GM12891 (cell line): Measurements from ENCODE around the gene CD83. TPM values are rescaled to one million over a fixed set of nuclear protein-coding genes. Genes with fewer than 3 reads are reported as not detected.
A peak's percentile ranks its signal among the peaks of the same experiment; 100 is the strongest.
"Not testable (repeated sequence)": the region's sequence is repeated elsewhere in the genome, so short reads cannot be mapped to it uniquely, and the experiment has no call there.

Experiments
- DNase-seq: peaks from one replicate; pipeline ENCODE4 v3.0.0; 2011; ENCODE audit warnings: low spot score; ENCODE audit not compliant: insufficient read length
- FAIRE-seq: peaks from 2 replicates; lab custom pipeline; 2011; peaks lifted over from hg19 to GRCh38; lab: Jason Lieb, UNC
- PAX5 ChIP-seq: IDR thresholded peaks from 2 replicates; pipeline ENCODE4 v1.6.1; 2011; ENCODE audit warnings: low read length, moderate library complexity, mild to moderate bottlenecking; ENCODE audit not compliant: insufficient read depth, severe bottlenecking
- POLR2A ChIP-seq: IDR thresholded peaks from 2 replicates; pipeline ENCODE4 v1.6.1; 2011; ENCODE audit warnings: low read depth, low read length, control low read depth
- POLR2AphosphoS5 ChIP-seq: IDR thresholded peaks from 2 replicates; pipeline ENCODE4 v1.6.1; 2011; ENCODE audit warnings: low read depth, low read length, control low read depth
- POU2F2 ChIP-seq: IDR thresholded peaks from 2 replicates; pipeline ENCODE4 v1.6.1; 2011; ENCODE audit warnings: low read depth, mild to moderate bottlenecking, control low read depth, low read length, moderate library complexity
- SPI1 ChIP-seq: IDR thresholded peaks from 2 replicates; pipeline ENCODE4 v1.6.1; 2011; ENCODE audit warnings: low read depth, low read length, control low read depth
- TAF1 ChIP-seq: IDR thresholded peaks from 2 replicates; pipeline ENCODE4 v1.6.1; 2011; ENCODE audit warnings: low read depth, low read length, control low read depth
- polyA plus RNA-seq: library from polyadenylated mRNA; unstranded; fragments of >200 nt; gene quantifications from one replicate; pipeline ENCODE4 v1.2.1, GENCODE V29; 2012; ENCODE audit warnings: low read depth, missing spikeins, inconsistent platforms; ENCODE audit not compliant: missing spikeins

CD83 gene
- 69.9 TPM for polyA plus RNA-seq

DNA sequence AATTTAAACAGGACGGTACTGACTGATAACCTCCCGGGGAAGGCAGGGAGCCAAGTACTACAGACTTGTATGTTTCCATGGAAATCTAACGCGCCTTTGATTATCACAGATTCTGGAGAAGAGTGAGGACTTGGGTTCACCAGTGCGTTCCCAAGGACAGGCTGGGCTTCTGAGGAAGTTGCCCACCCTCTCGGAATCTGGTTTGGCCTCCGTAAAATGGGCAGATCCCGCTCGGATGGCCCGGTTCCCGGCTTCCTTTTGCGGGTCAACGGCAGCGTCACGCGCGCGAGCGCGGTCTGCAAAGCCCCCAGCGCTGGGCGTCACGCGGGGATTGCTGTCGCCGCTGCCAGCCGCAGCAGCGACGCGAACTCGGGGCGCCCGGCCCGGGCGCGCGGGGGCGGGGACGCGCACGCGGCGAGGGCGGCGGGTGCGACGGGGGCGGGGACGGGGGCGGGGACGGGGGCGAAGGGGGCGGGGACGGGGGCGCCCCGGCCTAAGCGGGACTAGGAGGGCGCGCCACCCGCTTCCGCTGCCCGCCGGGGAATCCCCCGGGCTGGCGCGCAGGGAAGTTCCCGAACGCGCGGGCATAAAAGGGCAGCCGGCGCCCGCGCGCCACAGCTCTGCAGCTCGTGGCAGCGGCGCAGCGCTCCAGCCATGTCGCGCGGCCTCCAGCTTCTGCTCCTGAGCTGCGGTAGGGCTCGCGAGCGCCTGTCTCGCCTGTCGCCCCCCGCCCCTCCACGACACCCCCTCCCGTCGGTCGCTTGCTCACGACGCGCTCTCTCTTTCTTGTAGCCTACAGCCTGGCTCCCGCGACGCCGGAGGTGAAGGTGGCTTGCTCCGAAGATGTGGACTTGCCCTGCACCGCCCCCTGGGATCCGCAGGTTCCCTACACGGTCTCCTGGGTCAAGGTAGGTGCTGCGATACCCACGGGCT is at the start of gene CD83:
Gene CD83 (plus strand): TSS at position 615 of the 933 bp plus-strand sequence. CDS start 40 bp downstream, at position 655.
- TF ChIP-seq POLR2A (peak; percentile 98), TAF1 (peak; percentile 87), POU2F2 (peak; percentile 80), SPI1 (peak; percentile 45; the same call in 1 of the 2 replicates), PAX5 (peak; percentile 67), POLR2AphosphoS5 (peak; percentile 98)
- DNase-seq, result peak; percentile 77
- FAIRE-seq, result peak; percentile 93

DNA sequence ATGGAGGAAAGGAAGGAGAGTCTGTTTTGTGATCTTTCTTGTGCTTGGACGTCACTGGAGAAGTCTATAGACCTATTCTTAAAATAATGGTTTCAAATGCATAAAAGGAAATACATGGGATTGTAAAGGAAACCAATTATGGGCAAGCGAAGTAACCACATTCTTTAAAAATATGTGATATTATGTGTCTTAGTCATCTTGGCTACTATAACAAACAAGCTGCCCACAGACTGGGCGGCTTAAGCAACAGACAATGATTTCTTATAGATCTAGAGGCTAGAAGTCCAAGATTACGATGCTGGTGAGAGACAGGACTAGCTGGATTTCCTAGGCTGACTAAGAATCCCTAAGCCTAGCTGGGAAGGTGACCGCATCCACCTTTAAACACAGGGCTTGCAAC is 49.4 kb upstream of the CD83 start:
- DNase-seq (no peak), FAIRE-seq (no peak)
- TF ChIP-seq TAF1, result no peak
- TF ChIP-seq SPI1, result no peak
- no peak for TF ChIP-seq POLR2A
- TF ChIP-seq POU2F2, result no peak
- TF ChIP-seq PAX5, result no peak

GRCh38 chr6:14068623-14069022 is 48.9 kb upstream of the CD83 start:
- TF ChIP-seq TAF1, result no peak
- no peak for TF ChIP-seq POU2F2
- TF ChIP-seq SPI1, result no peak
- no peak for TF ChIP-seq POLR2A
- no peak for TF ChIP-seq POLR2AphosphoS5
- no peak for TF ChIP-seq PAX5
- FAIRE-seq (no peak), DNase-seq (no peak)

GRCh38 chr6:14070457-14070856 is 47.1 kb upstream of the CD83 start:
- DNase-seq, result no peak
- TF ChIP-seq TAF1 (no peak), POU2F2 (no peak), SPI1 (no peak), POLR2AphosphoS5 (no peak)
- no peak for FAIRE-seq

DNA sequence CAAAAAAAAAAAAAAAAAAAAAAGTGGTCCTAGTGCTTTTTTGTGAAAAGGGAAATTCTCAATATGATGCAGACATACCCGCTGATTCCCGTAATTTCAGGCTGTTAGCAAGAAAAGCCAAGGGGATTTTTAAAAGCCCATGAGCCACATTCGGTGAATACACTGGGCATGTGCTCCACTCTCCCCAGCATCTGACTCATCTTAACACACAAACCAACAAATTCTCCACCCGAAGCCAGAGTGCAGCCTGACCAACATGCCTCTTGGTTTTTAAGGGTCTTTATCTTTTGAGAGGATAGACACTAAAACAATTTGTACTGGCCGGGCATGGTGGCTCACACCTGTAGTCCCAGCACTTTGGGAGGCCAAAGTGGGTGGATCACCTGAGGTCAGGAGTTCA is 45.5 kb upstream of the CD83 start:
- no peak for DNase-seq
- TF ChIP-seq SPI1 (no peak), POLR2AphosphoS5 (no peak), POLR2A (no peak), POU2F2 (no peak), TAF1 (no peak), PAX5 (no peak)

GRCh38 chr6:14073561-14074354 is 43.8 kb upstream of the CD83 start:
- not testable (repeated sequence) for FAIRE-seq

More for the DNA sequence above, 45.5 kb upstream of the CD83 start:
- FAIRE-seq, result no peak

GRCh38 chr6:14074476-14075094 is 43.0 kb upstream of the CD83 start:
- DNase-seq (no peak), FAIRE-seq (no peak)
- TF ChIP-seq PAX5 (no peak), POLR2AphosphoS5 (no peak), POU2F2 (no peak), TAF1 (no peak), POLR2A (no peak), SPI1 (no peak)

More at GRCh38 chr6:14073561-14074354, 43.8 kb upstream of the CD83 start:
- not testable (repeated sequence) for DNase-seq

DNA sequence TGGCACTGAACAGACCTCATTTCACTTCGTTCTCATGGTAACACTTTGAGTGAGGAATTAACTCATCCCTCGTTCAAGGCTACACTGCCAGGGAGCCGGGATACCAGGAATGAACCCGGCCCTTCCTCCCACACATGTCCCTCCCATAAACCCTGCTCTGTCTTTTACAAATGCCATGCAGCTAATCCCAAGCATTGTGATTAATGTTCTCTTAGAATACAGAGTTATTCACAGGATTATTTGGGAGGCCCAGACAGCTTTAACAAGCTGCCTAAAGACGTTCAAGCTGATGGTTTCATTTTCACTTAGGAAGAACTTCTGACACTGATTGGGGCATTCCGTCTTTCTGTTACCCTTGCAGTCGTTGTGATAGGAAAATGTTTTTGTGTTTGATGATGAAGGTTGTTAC is 42.5 kb upstream of the CD83 start:
- DNase-seq (no peak), FAIRE-seq (peak; percentile 75)
- TF ChIP-seq SPI1, result no peak
- TF ChIP-seq TAF1, result no peak
- TF ChIP-seq POLR2A, result no peak
- no peak for TF ChIP-seq PAX5
- TF ChIP-seq POU2F2, result no peak
- TF ChIP-seq POLR2AphosphoS5, result no peak

GRCh38 chr6:14077193-14077867 is 40.2 kb upstream of the CD83 start:
- FAIRE-seq (no peak), DNase-seq (no peak)
- TF ChIP-seq POU2F2 (no peak), TAF1 (no peak), SPI1 (no peak), PAX5 (no peak), POLR2A (no peak), POLR2AphosphoS5 (no peak)
